Measurements from ENCODE around the gene MAPK8IP2. TPM values are rescaled to one million over a fixed set of nuclear protein-coding genes. Genes with fewer than 3 reads are reported as not detected.

MAPK8IP2 gene
- total and polyA plus RNA-seq, 7 donors: 0.12 to 0.34 (median 0.16) TPM

- Histone ChIP-seq H3K36me3 (ENCODE audit: insufficient read depth in 1 of 2, low read depth in 1 of 2) (no peaks in the 10 kb centered on the region), H3K9me3 (no peaks in the 10 kb centered on the region), H3K27ac (no peak overlapping the region), H3K4me3 (peak overlapping the region; percentile 50), H3K4me1 (no peaks in the 10 kb centered on the region), H3K27me3 (ENCODE audit: insufficient read depth in 3 of 3, low read length in 2 of 3) (peaks cover 0 to 66% (median 29%) of the 10 kb centered on the region in 3 donors)
- ATAC-seq (no peak), DNase-seq (no peak)
- WGBS, 3 donors: 8 to 10% (median 9%) methylated on average over 24 to 52 of the region's 52 CpGs
- intact Hi-C loops (cut with DNase I): no loop called here
- TF ChIP-seq CTCF (IDR thresholded peaks at IDR 0.05): no peak
These were observed 525 bp downstream of the MAPK8IP2 start for GRCh38 chr22:50600967-50601668.

- Histone ChIP-seq H3K9me3 (no peaks in the 10 kb centered on the region), H3K27me3 (ENCODE audit: insufficient read depth in 3 of 3, low read length in 2 of 3) (peaks cover 0 to 66% (median 29%) of the 10 kb centered on the region in 3 donors), H3K4me3 (no peak overlapping the region), H3K4me1 (no peaks in the 10 kb centered on the region), H3K36me3 (ENCODE audit: insufficient read depth in 1 of 2, low read depth in 1 of 2) (no peaks in the 10 kb centered on the region), H3K27ac (no peak overlapping the region)
- ATAC-seq (no peak), DNase-seq (no peak)
- no peak for TF ChIP-seq CTCF (IDR thresholded peaks at IDR 0.05)
- intact Hi-C loops (cut with DNase I): no loop called here
- 50 to 60% (median 50%) methylated on average over 10 to 12 of the region's 12 CpGs for WGBS, 3 donors
These were observed 1.2 kb downstream of the MAPK8IP2 start for GRCh38 chr22:50601669-50602337.

- no peak overlapping the region for H3K4me3 ChIP-seq
- no peaks in the 10 kb centered on the region for H3K36me3 ChIP-seq (ENCODE audit: insufficient read depth in 1 of 2, low read depth in 1 of 2)
- WGBS, 3 donors: 13 to 20% (median 17%) methylated on average over 2 of the region's 2 CpGs
- ATAC-seq (no peak), DNase-seq (no peak)
- peaks cover 0 to 69% (median 29%) of the 10 kb centered on the region in 3 donors for H3K27me3 ChIP-seq (ENCODE audit: insufficient read depth in 3 of 3, low read length in 2 of 3)
- intact Hi-C loops (cut with DNase I): no loop called here
- H3K27ac ChIP-seq: no peak overlapping the region
- H3K4me1 ChIP-seq: no peaks in the 10 kb centered on the region
- no peaks in the 10 kb centered on the region for H3K9me3 ChIP-seq
- no peak for TF ChIP-seq CTCF (IDR thresholded peaks at IDR 0.05)
These were observed 1.7 kb downstream of the MAPK8IP2 start for GRCh38 chr22:50602338-50602700.

- no peak for DNase-seq
- Histone ChIP-seq H3K27ac (no peak overlapping the region), H3K4me1 (no peaks in the 10 kb centered on the region), H3K36me3 (ENCODE audit: insufficient read depth in 1 of 2, low read depth in 1 of 2) (no peaks in the 10 kb centered on the region), H3K4me3 (no peak overlapping the region), H3K27me3 (ENCODE audit: insufficient read depth in 3 of 3, low read length in 2 of 3) (peaks cover 0 to 76% (median 29%) of the 10 kb centered on the region in 3 donors), H3K9me3 (no peaks in the 10 kb centered on the region)
- ATAC-seq: no peak
- TF ChIP-seq CTCF (IDR thresholded peaks at IDR 0.05): no peak
- intact Hi-C loops (cut with DNase I): no loop called here
- WGBS, 3 donors: 10 to 12% (median 11%) methylated on average over 45 to 70 of the region's 70 CpGs
These were observed 3.1 kb downstream of the MAPK8IP2 start for GRCh38 chr22:50603511-50604255.

All from psoas muscle (tissue), 8 donors.